Measurements from ENCODE around the gene IFNA8. TPM values are rescaled to one million over a fixed set of nuclear protein-coding genes. Genes with fewer than 3 reads are reported as not detected.

The IFNA8 gene
- total RNA-seq (2021) (not detected in 3 replicates), Bru-seq, nascent RNA (not detected)
- long read RNA-seq, experiment 1: 0 reads
- long read RNA-seq, experiment 2: 0 reads
- long read RNA-seq, experiment 3: 0 reads

GRCh38 chr9:21408817-21409216 lies at the start of gene IFNA8:
Gene IFNA8, plus strand, starts transcription at chr9:21409117. Its CDS starts 60 bp downstream, at chr9:21409177.
- POLR2A ChIA-PET: no interaction called here

GRCh38 chr9:21362287-21362686 lies 46.6 kb upstream of the IFNA8 start:
- Mint-ChIP-seq H3K4me1 (no peaks in the 10 kb centered on the region), H3K27ac (no peak overlapping the region), H3K4me3 (no peak overlapping the region), H3K27me3 (ENCODE audit: low read depth) (no peaks in the 10 kb centered on the region), H3K9me3 (no peaks in the 10 kb centered on the region), H3K36me3 (no peaks in the 10 kb centered on the region)
- no peak for ATAC-seq
- ChIA-PET POLR2A (no interaction called here), CTCF (no interaction called here)
- no peak for DNase-seq (ENCODE audit: low spot score)
- TF ChIP-seq JUN (CRISPR knock-in tag; IDR thresholded peaks at IDR 0.05) (no peak), ZSCAN18 (CRISPR knock-in tag; IDR thresholded peaks at IDR 0.05) (no peak), ATF6 (CRISPR knock-in tag; IDR thresholded peaks at IDR 0.05) (no peak), NFATC4 (CRISPR knock-in tag; IDR thresholded peaks at IDR 0.05) (no peak), STAT6 (CRISPR knock-in tag; conservative IDR thresholded peaks at IDR 0.05; ENCODE audit: low read depth) (no peak), ARID4B (CRISPR knock-in tag; IDR thresholded peaks at IDR 0.05; ENCODE audit: borderline replicate concordance) (no peak), MLX (CRISPR knock-in tag; IDR thresholded peaks at IDR 0.05) (no peak), IRF1 (CRISPR knock-in tag; IDR thresholded peaks at IDR 0.05) (no peak), ELF4 (CRISPR knock-in tag; IDR thresholded peaks at IDR 0.05; ENCODE audit: low read depth) (no peak)
- TF ChIP-seq, protein P1, sequence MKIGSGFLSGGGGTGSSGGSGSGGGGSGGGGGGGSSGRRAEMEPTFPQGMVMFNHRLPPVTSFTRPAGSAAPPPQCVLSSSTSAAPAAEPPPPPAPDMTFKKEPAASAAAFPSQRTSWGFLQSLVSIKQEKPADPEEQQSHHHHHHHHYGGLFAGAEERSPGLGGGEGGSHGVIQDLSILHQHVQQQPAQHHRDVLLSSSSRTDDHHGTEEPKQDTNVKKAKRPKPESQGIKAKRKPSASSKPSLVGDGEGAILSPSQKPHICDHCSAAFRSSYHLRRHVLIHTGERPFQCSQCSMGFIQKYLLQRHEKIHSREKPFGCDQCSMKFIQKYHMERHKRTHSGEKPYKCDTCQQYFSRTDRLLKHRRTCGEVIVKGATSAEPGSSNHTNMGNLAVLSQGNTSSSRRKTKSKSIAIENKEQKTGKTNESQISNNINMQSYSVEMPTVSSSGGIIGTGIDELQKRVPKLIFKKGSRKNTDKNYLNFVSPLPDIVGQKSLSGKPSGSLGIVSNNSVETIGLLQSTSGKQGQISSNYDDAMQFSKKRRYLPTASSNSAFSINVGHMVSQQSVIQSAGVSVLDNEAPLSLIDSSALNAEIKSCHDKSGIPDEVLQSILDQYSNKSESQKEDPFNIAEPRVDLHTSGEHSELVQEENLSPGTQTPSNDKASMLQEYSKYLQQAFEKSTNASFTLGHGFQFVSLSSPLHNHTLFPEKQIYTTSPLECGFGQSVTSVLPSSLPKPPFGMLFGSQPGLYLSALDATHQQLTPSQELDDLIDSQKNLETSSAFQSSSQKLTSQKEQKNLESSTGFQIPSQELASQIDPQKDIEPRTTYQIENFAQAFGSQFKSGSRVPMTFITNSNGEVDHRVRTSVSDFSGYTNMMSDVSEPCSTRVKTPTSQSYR (CRISPR knock-in tag; IDR thresholded peaks at IDR 0.05): no peak
- TF ChIP-seq, protein P2, sequence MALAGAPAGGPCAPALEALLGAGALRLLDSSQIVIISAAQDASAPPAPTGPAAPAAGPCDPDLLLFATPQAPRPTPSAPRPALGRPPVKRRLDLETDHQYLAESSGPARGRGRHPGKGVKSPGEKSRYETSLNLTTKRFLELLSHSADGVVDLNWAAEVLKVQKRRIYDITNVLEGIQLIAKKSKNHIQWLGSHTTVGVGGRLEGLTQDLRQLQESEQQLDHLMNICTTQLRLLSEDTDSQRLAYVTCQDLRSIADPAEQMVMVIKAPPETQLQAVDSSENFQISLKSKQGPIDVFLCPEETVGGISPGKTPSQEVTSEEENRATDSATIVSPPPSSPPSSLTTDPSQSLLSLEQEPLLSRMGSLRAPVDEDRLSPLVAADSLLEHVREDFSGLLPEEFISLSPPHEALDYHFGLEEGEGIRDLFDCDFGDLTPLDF (CRISPR knock-in tag; IDR thresholded peaks at IDR 0.05): no peak

More at GRCh38 chr9:21408817-21409216, at the start of gene IFNA8:
- no peak for TF ChIP-seq CBFB (CRISPR knock-in tag; IDR thresholded peaks at IDR 0.05; ENCODE audit: low read depth)
- no peak for TF ChIP-seq ATF3 (CRISPR knock-in tag; conservative IDR thresholded peaks at IDR 0.05)
- no peak for TF ChIP-seq NR3C1 (CRISPR knock-in tag; conservative IDR thresholded peaks at IDR 0.05; ENCODE audit: low read depth)
- TF ChIP-seq MXD4 (CRISPR knock-in tag; IDR thresholded peaks at IDR 0.05; ENCODE audit: borderline replicate concordance): no peak
- no peak for TF ChIP-seq IRF1 (CRISPR knock-in tag; IDR thresholded peaks at IDR 0.05)
- TF ChIP-seq ZNF423 (CRISPR knock-in tag; IDR thresholded peaks at IDR 0.05): no peak
- Mint-ChIP-seq H3K36me3 (no peaks in the 10 kb centered on the region), H3K27ac (no peak within 1 kb of the TSS), H3K4me3 (no peak within 1 kb of the TSS), H3K9me3 (no peaks in the 10 kb centered on the region), H3K27me3 (ENCODE audit: low read depth) (peaks cover 7% of the 10 kb centered on the region), H3K4me1 (no peaks in the 10 kb centered on the region)
- CTCF ChIA-PET: interaction anchor here (0.7 to 2.4 kb wide), 4 partner anchors 13 to 226 kb away, joined by 3 to 8 read pairs (median 3); no protein-coding TSS in a partner anchor
- DNase-seq (ENCODE audit: low spot score) (no peak), ATAC-seq (no peak)
